Suprapubic skin (tissue), 4 donors: ENCODE measurements around the gene PNLIPRP2. TPM values are rescaled to one million over a fixed set of nuclear protein-coding genes. Genes with fewer than 3 reads are reported as not detected.

Source experiments
- DNase-seq, 2 donors: peaks; one replicate each; pipeline ENCODE4 v3.0.0-alpha.2; 2019; ENCODE audit warnings: low spot score in 2 of 2
- H3K27ac ChIP-seq: fragments of 200-600 bp; sonication (generic); one replicate; pipeline ENCODE4 v1.5.1; 2019
- H3K27me3 ChIP-seq: fragments of 200-600 bp; sonication (generic); one replicate; pipeline ENCODE4 v1.5.1; 2019
- H3K36me3 ChIP-seq: fragments of 200-600 bp; sonication (generic); one replicate; pipeline ENCODE4 v1.5.1; 2019
- H3K4me1 ChIP-seq: fragments of 200-600 bp; sonication (generic); one replicate; pipeline ENCODE4 v1.5.1; 2019
- H3K4me3 ChIP-seq: fragments of 200-600 bp; sonication (generic); one replicate; pipeline ENCODE4 v1.5.1; 2019; ENCODE audit warnings: mild to moderate bottlenecking
- H3K9me3 ChIP-seq: fragments of 200-600 bp; sonication (generic); one replicate; pipeline ENCODE4 v1.5.1; 2019
- CTCF ChIP-seq, 2 donors: fragments of 200-600 bp in 1 of 2; fragments of 450-650 bp in 1 of 2; sonication (generic) in 1 of 2; IDR thresholded peaks; one replicate each; pipeline ENCODE4 v1.5.1; 2016 to 2019; ENCODE audit warnings: antibody characterized with exemption in 2 of 2, mild to moderate bottlenecking in 1 of 2, moderate library complexity in 1 of 2
- EP300 ChIP-seq: sonication (generic); formaldehyde crosslinking; IDR thresholded peaks from one replicate; pipeline ENCODE4 v1.6.1; 2017; ENCODE audit warnings: antibody characterized with exemption
- POLR2A ChIP-seq, 2 donors: fragments of 450-650 bp; IDR thresholded peaks; one replicate each; pipeline ENCODE4 v1.6.1; 2017; ENCODE audit warnings: antibody characterized with exemption in 2 of 2, mild to moderate bottlenecking in 2 of 2, moderate library complexity in 2 of 2
- POLR2AphosphoS5 ChIP-seq, 3 donors: sonication (generic); formaldehyde crosslinking; IDR thresholded peaks; one replicate each; pipeline ENCODE4 v1.6.1; 2017; ENCODE audit warnings: antibody characterized with exemption in 3 of 3
- WGBS: methylation state at CpG from one replicate; pipeline ENCODE4 v1.1.5; 2018; 5-methylcytosine and 5-hydroxymethylcytosine counted together
- total RNA-seq, 4 donors: library from RNA; depleted of rRNA; stranded (reverse); fragments of >200 nt; gene quantifications; one replicate each; pipeline ENCODE4 v1.1.0, GENCODE V29; 2016

The PNLIPRP2 gene
- total RNA-seq, 4 donors from 2014 or later: not detected

- 78% methylated on average over 17 of the region's 17 CpGs for WGBS
- Histone ChIP-seq H3K4me3 (no peak overlapping the region), H3K27me3 (no peaks in the 10 kb centered on the region), H3K4me1 (peaks cover 2% of the 10 kb centered on the region), H3K9me3 (no peaks in the 10 kb centered on the region), H3K36me3 (no peaks in the 10 kb centered on the region), H3K27ac (no peak overlapping the region)
- no peak for DNase-seq
- no peak for TF ChIP-seq POLR2AphosphoS5 (IDR thresholded peaks at IDR 0.05)
- no peak for TF ChIP-seq CTCF (IDR thresholded peaks at IDR 0.05)
- TF ChIP-seq EP300: no peak
- no peak for TF ChIP-seq POLR2A (IDR thresholded peaks at IDR 0.05)
Observed at GRCh38 chr10:116690356-116691322, 69.9 kb downstream of the PNLIPRP2 start.

- H3K27ac ChIP-seq: no peak overlapping the region
- no peaks in the 10 kb centered on the region for H3K27me3 ChIP-seq
- H3K36me3 ChIP-seq: no peaks in the 10 kb centered on the region
- 55% methylated on average over 6 of the region's 6 CpGs for WGBS
- H3K9me3 ChIP-seq: no peaks in the 10 kb centered on the region
- DNase-seq: no peak
- no peak overlapping the region for H3K4me3 ChIP-seq
- TF ChIP-seq EP300 (no peak), CTCF (IDR thresholded peaks at IDR 0.05) (no peak), POLR2A (IDR thresholded peaks at IDR 0.05) (no peak), POLR2AphosphoS5 (IDR thresholded peaks at IDR 0.05) (no peak)
- H3K4me1 ChIP-seq: peaks cover 2% of the 10 kb centered on the region
Observed at GRCh38 chr10:116691635-116692034, 70.9 kb downstream of the PNLIPRP2 start.

- Histone ChIP-seq H3K4me1 (peaks cover 2% of the 10 kb centered on the region), H3K27ac (no peak overlapping the region), H3K36me3 (no peaks in the 10 kb centered on the region), H3K27me3 (no peaks in the 10 kb centered on the region), H3K9me3 (no peaks in the 10 kb centered on the region), H3K4me3 (no peak overlapping the region)
- WGBS: 90% methylated on average over 8 of the region's 8 CpGs
- TF ChIP-seq CTCF (IDR thresholded peaks at IDR 0.05): no peak
- TF ChIP-seq EP300: no peak
- no peak for TF ChIP-seq POLR2AphosphoS5 (IDR thresholded peaks at IDR 0.05)
- DNase-seq: no peak
Observed at GRCh38 chr10:116692225-116692624, 71.5 kb downstream of the PNLIPRP2 start.

- Histone ChIP-seq H3K4me3 (no peak overlapping the region), H3K9me3 (no peaks in the 10 kb centered on the region), H3K27me3 (no peaks in the 10 kb centered on the region), H3K36me3 (no peaks in the 10 kb centered on the region), H3K27ac (no peak overlapping the region), H3K4me1 (no peaks in the 10 kb centered on the region)
- no peak for DNase-seq
- 71% methylated on average over 14 of the region's 14 CpGs for WGBS
- no peak for TF ChIP-seq POLR2A (IDR thresholded peaks at IDR 0.05)
- TF ChIP-seq EP300: no peak
- TF ChIP-seq CTCF (IDR thresholded peaks at IDR 0.05): no peak
- TF ChIP-seq POLR2AphosphoS5 (IDR thresholded peaks at IDR 0.05): no peak
Observed at GRCh38 chr10:116694243-116694926, 73.6 kb downstream of the PNLIPRP2 start.

Other genes with a start within 250 kb of the PNLIPRP2 start
- 10 to 100 TPM; 27.4 to 53.9 (median 48.8) TPM for gene PNLIPRP3, start 193.1 kb upstream of the PNLIPRP2 start, total RNA-seq
- not detected for gene PNLIP, start 75.0 kb upstream of the PNLIPRP2 start, total RNA-seq
- gene PNLIPRP1, start 30.0 kb upstream of the PNLIPRP2 start, total RNA-seq: not detected
- 10 to 100 TPM in 3 of 4 donors, 1 to 10 TPM in 1; 9.6 to 26.6 (median 18.2) TPM for gene HSPA12A, start 121.6 kb downstream of the PNLIPRP2 start, total RNA-seq
- under 1 TPM in 1 of 4 donors, not detected in 3; 0.56 TPM for gene ENO4, start 228.5 kb downstream of the PNLIPRP2 start, total RNA-seq